A549 treated with GW870086 at 1 μM for 4 hours (cell line): Measurements from ENCODE around the gene CDC40. TPM values are rescaled to one million over a fixed set of nuclear protein-coding genes. Genes with fewer than 3 reads are reported as not detected.

Source experiments
- total RNA-seq: library from RNA; stranded (reverse); fragments of 200-300 nt; extraction: Qiagen RNA extraction; gene quantifications from 5 replicates; pipeline ENCODE4 v1.2.3, GENCODE V29; 2022; ENCODE audit warnings: low read depth

CDC40 gene
- total RNA-seq: 6.1 to 9.3 TPM (median 8.6 TPM) in 5 replicates

GRCh38 chr6:110180228-110181008, at the start of gene CDC40:
TSS of gene CDC40 (plus strand) at chr6:110180427. CDS start at chr6:110180445, 18 bp downstream.

DNA sequence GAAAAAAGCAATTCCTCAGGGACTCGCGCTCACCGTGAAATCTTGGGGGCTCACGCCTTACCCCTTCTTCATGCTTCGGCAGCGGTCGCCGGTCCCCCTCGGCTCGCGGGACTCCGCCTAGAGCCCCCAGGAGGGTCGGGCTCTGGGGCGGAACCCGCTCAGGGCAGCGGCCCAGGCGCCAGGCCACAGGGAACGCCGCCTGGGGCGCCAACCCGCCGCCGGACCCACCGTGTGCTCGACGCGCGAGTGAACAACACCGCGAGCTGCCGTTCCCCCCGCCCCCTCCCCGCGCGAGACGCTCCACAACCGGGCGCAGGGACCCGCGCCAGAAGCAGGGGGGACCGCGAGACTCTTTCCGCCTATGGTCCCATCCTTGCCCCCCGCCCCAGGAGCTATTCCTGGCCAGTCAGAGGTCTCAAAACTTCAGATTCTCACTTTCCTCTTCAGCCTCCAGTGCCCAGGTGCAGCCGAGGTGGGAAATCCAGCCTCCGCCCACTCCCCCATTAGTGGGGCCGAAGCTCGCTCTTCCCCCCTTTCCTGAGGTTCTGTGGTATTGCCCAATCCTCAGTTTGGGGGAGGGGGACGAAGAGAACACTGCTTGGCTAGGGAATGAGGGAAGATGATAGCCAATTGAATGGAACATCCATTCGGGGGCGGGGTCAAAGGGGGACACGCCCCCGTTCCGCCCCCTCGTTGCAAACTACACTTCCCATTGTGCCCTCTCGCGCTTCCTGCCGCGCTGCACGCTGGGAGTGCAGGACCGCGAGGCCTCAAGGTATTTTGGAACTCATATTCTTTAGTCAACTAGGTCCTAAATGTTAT, 610 bp upstream of the CDC40 start, which contains the start of gene WASF1:
Gene WASF1 (minus strand): TSS at position 265 of the 822 bp plus-strand sequence. CDS start 52,069 bp downstream, outside the sequence.

Other genes starting within 250 kb of the CDC40 start
- gene GPR6, start 202.1 kb upstream of the CDC40 start, total RNA-seq: not detected in 5 replicates
- 10.7 to 13.3 TPM (median 10.8 TPM) in 5 replicates for gene WASF1, start 757 bp upstream of the CDC40 start, total RNA-seq
- not detected in 5 replicates for gene METTL24, start 177.9 kb downstream of the CDC40 start, total RNA-seq
- gene DDO, start 235.1 kb downstream of the CDC40 start, total RNA-seq: 0.08 to 0.15 TPM (median 0.10 TPM) in 4 of 5 replicates, not detected in the other